HL-60 (cell line): ENCODE measurements around the gene SLC15A3.

Experiments used
- GABPA ChIP-seq: IDR thresholded peaks from 2 replicates; pipeline ENCODE4 v1.6.1; 2012; ENCODE audit warnings: low read depth
- POLR2AphosphoS5 ChIP-seq: IDR thresholded peaks from 2 replicates; pipeline ENCODE4 v1.6.1; 2012; ENCODE audit warnings: low read depth
- SPI1 ChIP-seq: IDR thresholded peaks from 2 replicates; pipeline ENCODE4 v1.6.1; 2012; ENCODE audit warnings: low read depth, mild to moderate bottlenecking, borderline replicate concordance
- TF ChIP-seq, protein P1 (sequence below): IDR thresholded peaks from one replicate; pipeline ENCODE4 v1.5.1; 2011; ENCODE audit warnings: low read length, control low read depth, inconsistent platforms; ENCODE audit not compliant: insufficient read depth
- TF ChIP-seq, protein P2 (sequence below): IDR thresholded peaks from 2 replicates; pipeline ENCODE4 v1.6.1; 2012; ENCODE audit warnings: low read depth; ENCODE audit not compliant: insufficient replicate concordance

DNA sequence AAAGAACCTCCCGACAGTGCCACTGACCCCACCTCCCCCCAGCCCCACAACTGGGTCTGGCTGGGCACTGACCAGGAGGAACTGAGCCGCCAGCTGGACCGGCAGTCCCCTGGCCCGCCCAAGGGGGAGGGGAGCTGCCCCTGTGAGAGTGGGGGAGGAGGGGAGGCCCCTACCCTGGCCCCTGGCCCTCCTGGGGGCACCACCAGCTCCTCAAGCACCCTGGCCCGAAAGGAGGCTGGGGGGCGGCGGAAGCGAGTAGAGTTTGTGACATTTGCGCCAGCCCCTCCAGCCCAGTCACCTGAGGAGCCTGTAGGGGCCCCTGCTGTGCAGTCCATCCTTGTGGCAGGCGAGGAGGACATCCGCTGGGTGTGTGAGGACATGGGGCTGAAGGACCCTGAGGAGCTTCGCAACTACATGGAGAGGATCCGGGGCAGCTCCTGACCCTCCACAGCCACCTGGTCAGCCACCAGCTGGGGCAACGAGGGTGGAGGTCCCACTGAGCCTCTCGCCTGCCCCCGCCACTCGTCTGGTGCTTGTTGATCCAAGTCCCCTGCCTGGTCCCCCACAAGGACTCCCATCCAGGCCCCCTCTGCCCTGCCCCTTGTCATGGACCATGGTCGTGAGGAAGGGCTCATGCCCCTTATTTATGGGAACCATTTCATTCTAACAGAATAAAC is 15.4 kb downstream of the SLC15A3 start:
- TF ChIP-seq, protein P1, sequence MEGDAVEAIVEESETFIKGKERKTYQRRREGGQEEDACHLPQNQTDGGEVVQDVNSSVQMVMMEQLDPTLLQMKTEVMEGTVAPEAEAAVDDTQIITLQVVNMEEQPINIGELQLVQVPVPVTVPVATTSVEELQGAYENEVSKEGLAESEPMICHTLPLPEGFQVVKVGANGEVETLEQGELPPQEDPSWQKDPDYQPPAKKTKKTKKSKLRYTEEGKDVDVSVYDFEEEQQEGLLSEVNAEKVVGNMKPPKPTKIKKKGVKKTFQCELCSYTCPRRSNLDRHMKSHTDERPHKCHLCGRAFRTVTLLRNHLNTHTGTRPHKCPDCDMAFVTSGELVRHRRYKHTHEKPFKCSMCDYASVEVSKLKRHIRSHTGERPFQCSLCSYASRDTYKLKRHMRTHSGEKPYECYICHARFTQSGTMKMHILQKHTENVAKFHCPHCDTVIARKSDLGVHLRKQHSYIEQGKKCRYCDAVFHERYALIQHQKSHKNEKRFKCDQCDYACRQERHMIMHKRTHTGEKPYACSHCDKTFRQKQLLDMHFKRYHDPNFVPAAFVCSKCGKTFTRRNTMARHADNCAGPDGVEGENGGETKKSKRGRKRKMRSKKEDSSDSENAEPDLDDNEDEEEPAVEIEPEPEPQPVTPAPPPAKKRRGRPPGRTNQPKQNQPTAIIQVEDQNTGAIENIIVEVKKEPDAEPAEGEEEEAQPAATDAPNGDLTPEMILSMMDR: no peak
- TF ChIP-seq SPI1 (no peak), GABPA (no peak), POLR2AphosphoS5 (no peak)
- TF ChIP-seq, protein P2, sequence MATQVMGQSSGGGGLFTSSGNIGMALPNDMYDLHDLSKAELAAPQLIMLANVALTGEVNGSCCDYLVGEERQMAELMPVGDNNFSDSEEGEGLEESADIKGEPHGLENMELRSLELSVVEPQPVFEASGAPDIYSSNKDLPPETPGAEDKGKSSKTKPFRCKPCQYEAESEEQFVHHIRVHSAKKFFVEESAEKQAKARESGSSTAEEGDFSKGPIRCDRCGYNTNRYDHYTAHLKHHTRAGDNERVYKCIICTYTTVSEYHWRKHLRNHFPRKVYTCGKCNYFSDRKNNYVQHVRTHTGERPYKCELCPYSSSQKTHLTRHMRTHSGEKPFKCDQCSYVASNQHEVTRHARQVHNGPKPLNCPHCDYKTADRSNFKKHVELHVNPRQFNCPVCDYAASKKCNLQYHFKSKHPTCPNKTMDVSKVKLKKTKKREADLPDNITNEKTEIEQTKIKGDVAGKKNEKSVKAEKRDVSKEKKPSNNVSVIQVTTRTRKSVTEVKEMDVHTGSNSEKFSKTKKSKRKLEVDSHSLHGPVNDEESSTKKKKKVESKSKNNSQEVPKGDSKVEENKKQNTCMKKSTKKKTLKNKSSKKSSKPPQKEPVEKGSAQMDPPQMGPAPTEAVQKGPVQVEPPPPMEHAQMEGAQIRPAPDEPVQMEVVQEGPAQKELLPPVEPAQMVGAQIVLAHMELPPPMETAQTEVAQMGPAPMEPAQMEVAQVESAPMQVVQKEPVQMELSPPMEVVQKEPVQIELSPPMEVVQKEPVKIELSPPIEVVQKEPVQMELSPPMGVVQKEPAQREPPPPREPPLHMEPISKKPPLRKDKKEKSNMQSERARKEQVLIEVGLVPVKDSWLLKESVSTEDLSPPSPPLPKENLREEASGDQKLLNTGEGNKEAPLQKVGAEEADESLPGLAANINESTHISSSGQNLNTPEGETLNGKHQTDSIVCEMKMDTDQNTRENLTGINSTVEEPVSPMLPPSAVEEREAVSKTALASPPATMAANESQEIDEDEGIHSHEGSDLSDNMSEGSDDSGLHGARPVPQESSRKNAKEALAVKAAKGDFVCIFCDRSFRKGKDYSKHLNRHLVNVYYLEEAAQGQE: no peak
